ENCODE data around the gene MAD1L1. TPM values are rescaled to one million over a fixed set of nuclear protein-coding genes. Genes with fewer than 3 reads are reported as not detected.
A peak's percentile ranks its signal among the peaks of the same experiment; 100 is the strongest.

MAD1L1 gene
- total and polyA plus RNA-seq, 2 of the 13 experiments (the other 11 are each of a cell fraction or from before 2014, with no cell fraction given) = 17.4 to 64.7 TPM

GRCh38 chr7:2241580-2242540 lies 9.1 kb upstream of the MAD1L1 start, which contains the start of the genes MRM2 and NUDT1 (continued):
- TF ChIP-seq ZNF577 (CRISPR knock-in tag; IDR thresholded peaks at IDR 0.05; ENCODE audit: borderline replicate concordance, low read depth) (no peak), CHCHD3 (CRISPR knock-in tag; IDR thresholded peaks at IDR 0.05) (no peak), ERF (CRISPR knock-in tag; IDR thresholded peaks at IDR 0.05) (peak; percentile 81; the same call in 1 of the 2 replicates), ARID4A (CRISPR knock-in tag; IDR thresholded peaks at IDR 0.05; ENCODE audit: borderline replicate concordance) (peak; percentile 99), KDM2A (CRISPR knock-in tag; IDR thresholded peaks at IDR 0.05; ENCODE audit: borderline replicate concordance, low read depth) (peak; percentile 96), PHF20 (CRISPR knock-in tag; IDR thresholded peaks at IDR 0.05) (peak; percentile 93), ZUFSP (CRISPR knock-in tag; IDR thresholded peaks at IDR 0.05; ENCODE audit: borderline replicate concordance) (no peak), EHMT2 (IDR thresholded peaks at IDR 0.05; ENCODE audit: borderline replicate concordance, low read depth, low read length) (no peak), ZNF207 (IDR thresholded peaks at IDR 0.05; ENCODE audit: borderline replicate concordance) (no peak), FOXO1 (CRISPR knock-in tag; IDR thresholded peaks at IDR 0.05) (peak; percentile 59; the same call in 1 of the 2 replicates), SP2 (CRISPR knock-in tag; IDR thresholded peaks at IDR 0.05) (peak; percentile 75), PPARG (CRISPR knock-in tag; conservative IDR thresholded peaks at IDR 0.05) (no peak), ZNF580 (CRISPR knock-in tag; IDR thresholded peaks at IDR 0.05; ENCODE audit: borderline replicate concordance, low read depth) (0 out of 2 replicates have a peak, but pooled peaks have one; percentile 45)
- TF ChIP-seq, protein P1, sequence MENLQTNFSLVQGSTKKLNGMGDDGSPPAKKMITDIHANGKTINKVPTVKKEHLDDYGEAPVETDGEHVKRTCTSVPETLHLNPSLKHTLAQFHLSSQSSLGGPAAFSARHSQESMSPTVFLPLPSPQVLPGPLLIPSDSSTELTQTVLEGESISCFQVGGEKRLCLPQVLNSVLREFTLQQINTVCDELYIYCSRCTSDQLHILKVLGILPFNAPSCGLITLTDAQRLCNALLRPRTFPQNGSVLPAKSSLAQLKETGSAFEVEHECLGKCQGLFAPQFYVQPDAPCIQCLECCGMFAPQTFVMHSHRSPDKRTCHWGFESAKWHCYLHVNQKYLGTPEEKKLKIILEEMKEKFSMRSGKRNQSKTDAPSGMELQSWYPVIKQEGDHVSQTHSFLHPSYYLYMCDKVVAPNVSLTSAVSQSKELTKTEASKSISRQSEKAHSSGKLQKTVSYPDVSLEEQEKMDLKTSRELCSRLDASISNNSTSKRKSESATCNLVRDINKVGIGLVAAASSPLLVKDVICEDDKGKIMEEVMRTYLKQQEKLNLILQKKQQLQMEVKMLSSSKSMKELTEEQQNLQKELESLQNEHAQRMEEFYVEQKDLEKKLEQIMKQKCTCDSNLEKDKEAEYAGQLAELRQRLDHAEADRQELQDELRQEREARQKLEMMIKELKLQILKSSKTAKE (CRISPR knock-in tag; IDR thresholded peaks at IDR 0.05; ENCODE audit: borderline replicate concordance) = peak; percentile 80
- TF ChIP-seq, protein P2, sequence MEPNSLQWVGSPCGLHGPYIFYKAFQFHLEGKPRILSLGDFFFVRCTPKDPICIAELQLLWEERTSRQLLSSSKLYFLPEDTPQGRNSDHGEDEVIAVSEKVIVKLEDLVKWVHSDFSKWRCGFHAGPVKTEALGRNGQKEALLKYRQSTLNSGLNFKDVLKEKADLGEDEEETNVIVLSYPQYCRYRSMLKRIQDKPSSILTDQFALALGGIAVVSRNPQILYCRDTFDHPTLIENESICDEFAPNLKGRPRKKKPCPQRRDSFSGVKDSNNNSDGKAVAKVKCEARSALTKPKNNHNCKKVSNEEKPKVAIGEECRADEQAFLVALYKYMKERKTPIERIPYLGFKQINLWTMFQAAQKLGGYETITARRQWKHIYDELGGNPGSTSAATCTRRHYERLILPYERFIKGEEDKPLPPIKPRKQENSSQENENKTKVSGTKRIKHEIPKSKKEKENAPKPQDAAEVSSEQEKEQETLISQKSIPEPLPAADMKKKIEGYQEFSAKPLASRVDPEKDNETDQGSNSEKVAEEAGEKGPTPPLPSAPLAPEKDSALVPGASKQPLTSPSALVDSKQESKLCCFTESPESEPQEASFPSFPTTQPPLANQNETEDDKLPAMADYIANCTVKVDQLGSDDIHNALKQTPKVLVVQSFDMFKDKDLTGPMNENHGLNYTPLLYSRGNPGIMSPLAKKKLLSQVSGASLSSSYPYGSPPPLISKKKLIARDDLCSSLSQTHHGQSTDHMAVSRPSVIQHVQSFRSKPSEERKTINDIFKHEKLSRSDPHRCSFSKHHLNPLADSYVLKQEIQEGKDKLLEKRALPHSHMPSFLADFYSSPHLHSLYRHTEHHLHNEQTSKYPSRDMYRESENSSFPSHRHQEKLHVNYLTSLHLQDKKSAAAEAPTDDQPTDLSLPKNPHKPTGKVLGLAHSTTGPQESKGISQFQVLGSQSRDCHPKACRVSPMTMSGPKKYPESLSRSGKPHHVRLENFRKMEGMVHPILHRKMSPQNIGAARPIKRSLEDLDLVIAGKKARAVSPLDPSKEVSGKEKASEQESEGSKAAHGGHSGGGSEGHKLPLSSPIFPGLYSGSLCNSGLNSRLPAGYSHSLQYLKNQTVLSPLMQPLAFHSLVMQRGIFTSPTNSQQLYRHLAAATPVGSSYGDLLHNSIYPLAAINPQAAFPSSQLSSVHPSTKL (CRISPR knock-in tag; IDR thresholded peaks at IDR 0.05) = 0 out of 2 replicates have a peak, but pooled peaks have one; percentile 39

Measured in HepG2 (cell line).